Esophagus squamous epithelium (tissue), 5 donors: ENCODE data around the gene PRKCQ. TPM values are rescaled to one million over a fixed set of nuclear protein-coding genes. Genes with fewer than 3 reads are reported as not detected.

Source experiments
- DNase-seq: peaks from one replicate; lab custom pipeline; 2025; lab: John Stamatoyannopoulos, UW
- H3K27ac ChIP-seq, 4 donors: fragments of 200-600 bp; sonication (generic); one replicate each; pipeline ENCODE4 v1.5.1; 2016 to 2019; ENCODE audit warnings: mild to moderate bottlenecking in 1 of 4
- H3K27me3 ChIP-seq, 4 donors: fragments of 200-600 bp; sonication (generic); 1 replicate in 3 of 4; 2 replicates in 1 of 4; pipeline versions ENCODE4 v1.5.1 to v1.6.0; 2017 to 2021; ENCODE audit warnings: antibody characterized with exemption in 1 of 4
- H3K36me3 ChIP-seq, 3 donors: fragments of 200-600 bp; sonication (generic); one replicate each; pipeline ENCODE4 v1.5.1; 2016 to 2019
- H3K4me1 ChIP-seq, 3 donors: fragments of 200-600 bp; sonication (generic); one replicate each; pipeline ENCODE4 v1.5.1; 2017 to 2019
- H3K4me3 ChIP-seq, 4 donors: fragments of 200-600 bp; sonication (generic); 1 replicate in 3 of 4; 2 replicates in 1 of 4; pipeline ENCODE4 v1.5.1; 2016 to 2019; ENCODE audit warnings: mild to moderate bottlenecking in 2 of 4, moderate library complexity in 1 of 4
- H3K9me3 ChIP-seq, 3 donors: fragments of 200-600 bp; sonication (generic); one replicate each; pipeline ENCODE4 v1.5.1; 2016 to 2019
- POLR2A ChIP-seq, 4 donors: fragments of 450-650 bp; IDR thresholded peaks; one replicate each; pipeline ENCODE4 v1.6.1; 2017; ENCODE audit warnings: antibody characterized with exemption in 4 of 4, mild to moderate bottlenecking in 4 of 4, moderate library complexity in 3 of 4
- WGBS, 2 donors: methylation state at CpG; one replicate each; pipeline ENCODE4 v1.1.5; 2018; 5-methylcytosine and 5-hydroxymethylcytosine counted together
- intact Hi-C: fragments of 100-400 bp; cut with DNase I; formaldehyde crosslinking; loops from one replicate; pipeline ENCODE4 v1.15.0; 2022
- total RNA-seq, 4 donors: library from RNA; depleted of rRNA; stranded (reverse); fragments of >200 nt; gene quantifications; one replicate each; pipeline ENCODE4 v1.1.0, GENCODE V29; 2016
- TF ChIP-seq, protein P1 (sequence below), 6 experiments: fragments of 450-650 bp in 4 of 6; fragments of 200-600 bp in 2 of 6; sonication (generic) in 2 of 6; IDR thresholded peaks; one replicate each; pipeline ENCODE4 v1.5.1; 2016 to 2019; ENCODE audit warnings: antibody characterized with exemption in 6 of 6, mild to moderate bottlenecking in 4 of 6, moderate library complexity in 4 of 6
- donor health status: DM: yes; HTN: yes; CAD: no.

Gene PRKCQ
- total RNA-seq, 4 donors from 2014 or later, result 0.76 to 2.7 (median 1.4) TPM

DNA sequence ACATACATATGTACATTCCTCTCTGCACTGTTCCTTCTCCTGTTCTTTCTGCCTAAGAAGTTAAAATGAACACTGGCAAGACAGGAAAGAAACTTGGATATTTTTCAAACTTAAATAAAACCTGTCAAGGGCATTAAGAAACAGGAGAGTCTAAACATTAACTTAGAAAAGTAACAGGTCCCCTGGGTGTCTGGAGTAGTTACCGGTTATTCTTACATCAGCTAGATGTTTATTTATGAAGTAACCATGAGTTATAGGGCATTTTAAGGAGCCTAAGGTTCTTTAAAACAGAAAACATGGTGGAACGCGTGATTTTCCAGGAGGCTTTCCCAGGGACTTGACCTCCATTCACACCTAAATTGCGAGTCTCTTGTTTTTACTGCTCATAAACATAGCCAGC lies 148.2 kb downstream of the PRKCQ start:
- intact Hi-C loops, result loop anchor here (10.0 kb wide), 1 partner anchor 233 kb away; no protein-coding TSS in a partner anchor
- TF ChIP-seq, protein P1, sequence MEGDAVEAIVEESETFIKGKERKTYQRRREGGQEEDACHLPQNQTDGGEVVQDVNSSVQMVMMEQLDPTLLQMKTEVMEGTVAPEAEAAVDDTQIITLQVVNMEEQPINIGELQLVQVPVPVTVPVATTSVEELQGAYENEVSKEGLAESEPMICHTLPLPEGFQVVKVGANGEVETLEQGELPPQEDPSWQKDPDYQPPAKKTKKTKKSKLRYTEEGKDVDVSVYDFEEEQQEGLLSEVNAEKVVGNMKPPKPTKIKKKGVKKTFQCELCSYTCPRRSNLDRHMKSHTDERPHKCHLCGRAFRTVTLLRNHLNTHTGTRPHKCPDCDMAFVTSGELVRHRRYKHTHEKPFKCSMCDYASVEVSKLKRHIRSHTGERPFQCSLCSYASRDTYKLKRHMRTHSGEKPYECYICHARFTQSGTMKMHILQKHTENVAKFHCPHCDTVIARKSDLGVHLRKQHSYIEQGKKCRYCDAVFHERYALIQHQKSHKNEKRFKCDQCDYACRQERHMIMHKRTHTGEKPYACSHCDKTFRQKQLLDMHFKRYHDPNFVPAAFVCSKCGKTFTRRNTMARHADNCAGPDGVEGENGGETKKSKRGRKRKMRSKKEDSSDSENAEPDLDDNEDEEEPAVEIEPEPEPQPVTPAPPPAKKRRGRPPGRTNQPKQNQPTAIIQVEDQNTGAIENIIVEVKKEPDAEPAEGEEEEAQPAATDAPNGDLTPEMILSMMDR (IDR thresholded peaks at IDR 0.05), result no peak
- TF ChIP-seq POLR2A (IDR thresholded peaks at IDR 0.05), result no peak
- Histone ChIP-seq H3K36me3 (no peaks in the 10 kb centered on the region), H3K9me3 (no peaks in the 10 kb centered on the region), H3K4me1 (no peaks in the 10 kb centered on the region), H3K27ac (no peak overlapping the region), H3K4me3 (no peak overlapping the region), H3K27me3 (no peaks in the 10 kb centered on the region)
- WGBS, 2 donors, result 69 to 70% methylated on average over 4 of the region's 4 CpGs
- no peak for DNase-seq

DNA sequence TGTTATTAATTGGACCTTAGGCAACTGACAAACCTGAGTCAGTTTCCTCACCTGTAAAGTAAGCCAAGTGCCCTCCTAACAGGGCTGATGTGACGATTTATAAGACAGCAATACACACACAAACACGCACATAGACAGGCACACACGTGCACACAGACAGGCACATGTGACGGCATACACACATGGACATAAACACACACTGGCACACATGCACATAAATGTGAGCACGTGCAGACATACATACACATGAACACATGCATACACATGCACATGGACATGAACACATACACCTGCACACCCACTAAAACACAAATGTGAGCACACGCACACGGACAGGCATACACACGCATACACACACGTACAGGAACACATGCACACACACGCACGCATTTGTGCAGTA lies 148.9 kb downstream of the PRKCQ start:
- Histone ChIP-seq H3K36me3 (no peaks in the 10 kb centered on the region), H3K9me3 (no peaks in the 10 kb centered on the region), H3K4me3 (no peak overlapping the region), H3K4me1 (no peaks in the 10 kb centered on the region), H3K27me3 (no peaks in the 10 kb centered on the region), H3K27ac (no peak overlapping the region)
- TF ChIP-seq, protein P1 (IDR thresholded peaks at IDR 0.05), result no peak
- TF ChIP-seq POLR2A (IDR thresholded peaks at IDR 0.05), result no peak
- DNase-seq, result no peak
- 89 to 91% methylated on average over 11 of the region's 11 CpGs for WGBS, 2 donors
- intact Hi-C loops, result loop anchor here (10.0 kb wide), 1 partner anchor 234 kb away; no protein-coding TSS in a partner anchor

DNA sequence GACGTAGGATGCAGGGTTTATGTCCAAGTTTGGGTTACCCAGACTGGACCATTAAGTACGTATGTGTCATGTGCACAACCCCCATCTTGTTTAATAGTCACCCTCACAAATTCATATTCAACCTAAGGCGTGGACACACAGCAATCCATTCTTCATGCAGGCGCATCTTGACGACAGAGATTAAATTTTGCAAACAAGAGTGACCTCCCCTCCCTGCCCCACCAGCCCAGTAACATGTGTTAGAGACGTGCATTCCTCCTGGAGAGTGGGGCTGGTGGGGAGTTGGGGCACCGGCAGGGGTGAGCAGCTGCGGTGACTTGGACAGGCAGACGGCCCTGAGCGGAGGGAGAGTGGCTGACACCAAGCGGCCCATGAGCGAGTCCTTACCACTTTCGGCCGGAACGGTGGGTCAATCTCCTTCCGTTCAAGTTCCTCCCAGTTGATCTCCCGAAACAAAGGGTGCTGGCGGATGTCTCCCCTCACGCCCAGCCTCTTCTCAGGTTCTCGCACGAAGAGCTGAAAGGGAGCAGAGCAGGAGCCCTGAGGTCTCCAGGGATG lies 149.6 kb downstream of the PRKCQ start:
- Histone ChIP-seq H3K4me3 (no peak overlapping the region), H3K27me3 (no peaks in the 10 kb centered on the region), H3K27ac (no peak overlapping the region), H3K4me1 (no peaks in the 10 kb centered on the region), H3K36me3 (no peaks in the 10 kb centered on the region), H3K9me3 (no peaks in the 10 kb centered on the region)
- TF ChIP-seq, protein P1 (IDR thresholded peaks at IDR 0.05), result no peak
- no peak for TF ChIP-seq POLR2A (IDR thresholded peaks at IDR 0.05)
- intact Hi-C loops, result loop anchor here (10.0 kb wide), 1 partner anchor 234 kb away; no protein-coding TSS in a partner anchor
- 90 to 91% methylated on average over 11 to 14 of the region's 21 CpGs for WGBS, 2 donors
- DNase-seq, result no peak

- no peak for DNase-seq
- intact Hi-C loops, result no loop called here
- H3K4me1 ChIP-seq, result no peaks in the 10 kb centered on the region
- H3K4me3 ChIP-seq, result no peak overlapping the region
- no peaks in the 10 kb centered on the region for H3K9me3 ChIP-seq
- no peak overlapping the region for H3K27ac ChIP-seq
- H3K36me3 ChIP-seq, result no peaks in the 10 kb centered on the region
- TF ChIP-seq, protein P1 (IDR thresholded peaks at IDR 0.05), result no peak
- no peak for TF ChIP-seq POLR2A (IDR thresholded peaks at IDR 0.05)
- 88 to 91% methylated on average over 10 of the region's 10 CpGs for WGBS, 2 donors
- H3K27me3 ChIP-seq, result no peaks in the 10 kb centered on the region
Observed at GRCh38 chr10:6427357-6427959, 152.6 kb downstream of the PRKCQ start.

- Histone ChIP-seq H3K9me3 (no peaks in the 10 kb centered on the region), H3K4me3 (no peak overlapping the region), H3K36me3 (no peaks in the 10 kb centered on the region), H3K27ac (no peak overlapping the region), H3K27me3 (no peaks in the 10 kb centered on the region), H3K4me1 (no peaks in the 10 kb centered on the region)
- no peak for DNase-seq
- TF ChIP-seq, protein P1 (IDR thresholded peaks at IDR 0.05), result no peak
- TF ChIP-seq POLR2A (IDR thresholded peaks at IDR 0.05), result no peak
- intact Hi-C loops, result no loop called here
- 91 to 96% methylated on average over 6 of the region's 6 CpGs for WGBS, 2 donors
Observed at GRCh38 chr10:6426317-6426716, 153.8 kb downstream of the PRKCQ start.
